Thoracic aorta (tissue), 2 donors: ENCODE measurements around the gene FXYD2. TPM values are rescaled to one million over a fixed set of nuclear protein-coding genes. Genes with fewer than 3 reads are reported as not detected.

ENCODE experiments used
- ATAC-seq: fragments of 150-250 bp; one replicate; pipeline ENCODE4 v1.8.0; 2017; ENCODE audit warnings: low read depth; ENCODE audit not compliant: insufficient number of reproducible peaks, low FRiP score
- DNase-seq: peaks from one replicate; pipeline ENCODE4 v3.0.0-alpha.2; 2020; ENCODE audit warnings: low spot score
- H3K27ac ChIP-seq, 2 donors: fragments of 200-600 bp; sonication (generic); 1 replicate in 1 of 2; 2 replicates in 1 of 2; pipeline ENCODE4 v1.5.1; 2016; ENCODE audit warnings: mild to moderate bottlenecking in 2 of 2, moderate library complexity in 2 of 2
- H3K27me3 ChIP-seq: fragments of 200-600 bp; sonication (generic); replicated peaks from 2 replicates; pipeline ENCODE4 v1.6.0; 2016; ENCODE audit warnings: mild to moderate bottlenecking; ENCODE audit not compliant: insufficient read depth
- H3K36me3 ChIP-seq: fragments of 200-600 bp; sonication (generic); one replicate; pipeline ENCODE4 v1.5.1; 2016
- H3K4me1 ChIP-seq, 2 donors: fragments of 200-600 bp; sonication (generic); 1 replicate in 1 of 2; 2 replicates in 1 of 2; pipeline versions ENCODE4 v1.5.1 to v1.6.0; 2016; ENCODE audit warnings: low read depth in 2 of 2, mild to moderate bottlenecking in 1 of 2; ENCODE audit not compliant: control insufficient read depth in 1 of 2
- H3K4me3 ChIP-seq: fragments of 200-600 bp; sonication (generic); 2 replicates; pipeline ENCODE4 v1.5.1; 2016; ENCODE audit warnings: mild to moderate bottlenecking
- H3K9me3 ChIP-seq: fragments of 200-600 bp; sonication (generic); 2 replicates; pipeline ENCODE4 v1.5.1; 2016
- total RNA-seq, 2 donors: library from RNA; depleted of rRNA; stranded (reverse); fragments of >200 nt; gene quantifications; one replicate each; pipeline versions ENCODE4 v1.1.0 to v1.2.3, GENCODE V29; 2016
- TF ChIP-seq, protein P1 (sequence below): fragments of 200-600 bp; sonication (generic); IDR thresholded peaks from one replicate; pipeline ENCODE4 v1.5.1; 2019; ENCODE audit warnings: antibody characterized with exemption

The FXYD2 gene
- total RNA-seq, 2 donors from 2014 or later: not detected

DNA sequence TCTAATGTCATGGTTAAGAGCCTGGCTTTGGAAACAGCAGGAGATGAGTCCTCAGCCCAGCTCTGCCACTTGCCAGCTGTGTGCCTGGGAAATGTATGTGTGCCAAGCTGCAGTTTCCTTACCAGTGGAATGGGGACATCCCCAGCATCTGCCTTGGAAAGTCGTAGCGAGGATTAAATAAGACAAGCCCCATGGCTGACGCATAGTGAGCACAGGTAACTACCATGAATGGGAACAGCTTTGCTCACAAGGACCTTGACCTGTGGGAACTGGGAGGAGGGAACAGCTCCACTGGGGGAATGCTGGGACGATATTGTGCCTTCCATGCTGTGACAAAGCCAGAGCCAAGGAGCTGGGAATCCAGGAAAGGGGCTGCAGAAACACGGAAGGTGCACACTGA lies 24.9 kb downstream of the FXYD2 start:
- Histone ChIP-seq H3K4me3 (no peak overlapping the region), H3K9me3 (no peaks in the 10 kb centered on the region), H3K4me1 (peaks cover 8 to 14% of the 10 kb centered on the region in 2 donors), H3K27me3 (no peaks in the 10 kb centered on the region), H3K27ac (no peak overlapping the region), H3K36me3 (no peaks in the 10 kb centered on the region)
- TF ChIP-seq, protein P1, sequence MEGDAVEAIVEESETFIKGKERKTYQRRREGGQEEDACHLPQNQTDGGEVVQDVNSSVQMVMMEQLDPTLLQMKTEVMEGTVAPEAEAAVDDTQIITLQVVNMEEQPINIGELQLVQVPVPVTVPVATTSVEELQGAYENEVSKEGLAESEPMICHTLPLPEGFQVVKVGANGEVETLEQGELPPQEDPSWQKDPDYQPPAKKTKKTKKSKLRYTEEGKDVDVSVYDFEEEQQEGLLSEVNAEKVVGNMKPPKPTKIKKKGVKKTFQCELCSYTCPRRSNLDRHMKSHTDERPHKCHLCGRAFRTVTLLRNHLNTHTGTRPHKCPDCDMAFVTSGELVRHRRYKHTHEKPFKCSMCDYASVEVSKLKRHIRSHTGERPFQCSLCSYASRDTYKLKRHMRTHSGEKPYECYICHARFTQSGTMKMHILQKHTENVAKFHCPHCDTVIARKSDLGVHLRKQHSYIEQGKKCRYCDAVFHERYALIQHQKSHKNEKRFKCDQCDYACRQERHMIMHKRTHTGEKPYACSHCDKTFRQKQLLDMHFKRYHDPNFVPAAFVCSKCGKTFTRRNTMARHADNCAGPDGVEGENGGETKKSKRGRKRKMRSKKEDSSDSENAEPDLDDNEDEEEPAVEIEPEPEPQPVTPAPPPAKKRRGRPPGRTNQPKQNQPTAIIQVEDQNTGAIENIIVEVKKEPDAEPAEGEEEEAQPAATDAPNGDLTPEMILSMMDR: no peak
- DNase-seq (no peak), ATAC-seq (no peak)

DNA sequence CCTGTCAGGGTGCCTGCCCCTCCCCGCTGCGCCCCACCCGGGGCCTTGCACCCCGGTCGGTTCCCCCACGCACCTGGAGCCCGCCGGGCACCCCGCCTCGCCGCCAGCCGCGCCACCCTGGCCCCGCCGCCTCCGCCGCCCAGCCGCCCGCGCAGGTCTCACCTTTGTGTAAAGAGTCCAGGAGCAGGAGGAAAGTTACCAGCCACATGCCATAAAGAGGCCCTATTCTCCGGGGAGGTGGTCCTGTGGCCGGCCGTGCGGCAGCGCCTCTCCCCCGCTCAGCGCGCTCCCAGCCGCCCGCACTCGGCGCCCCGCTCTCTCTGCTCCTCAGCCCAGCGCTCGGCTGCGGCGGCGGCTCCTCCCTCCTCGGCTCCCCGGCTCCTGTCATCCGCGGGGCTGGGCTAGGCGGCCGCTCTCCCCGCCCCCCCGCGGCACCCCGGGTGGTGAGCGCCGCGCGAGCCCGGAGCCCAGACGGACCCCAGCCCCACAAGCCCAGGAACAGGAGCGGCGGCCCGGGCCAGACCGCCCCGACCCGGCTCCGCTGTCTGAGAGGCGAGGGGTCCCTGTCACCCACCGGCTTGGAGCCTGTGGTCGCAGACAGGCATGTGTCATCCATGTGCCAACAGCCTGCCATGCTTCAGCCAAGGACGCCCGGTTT lies 27.5 kb downstream of the FXYD2 start, which contains the start of gene DSCAML1:
TSS of gene DSCAML1 (minus strand) at position 345 of the 658 bp plus-strand sequence. CDS start at position 208, 137 bp downstream.
- no peak for ATAC-seq
- no peak for DNase-seq
- Histone ChIP-seq H3K9me3 (no peaks in the 10 kb centered on the region), H3K4me1 (peaks cover 8 to 14% of the 10 kb centered on the region in 2 donors), H3K36me3 (no peaks in the 10 kb centered on the region), H3K27ac (no peak within 1 kb of the TSS), H3K27me3 (no peaks in the 10 kb centered on the region), H3K4me3 (peak within 1 kb of the TSS; percentile 39)
- TF ChIP-seq, protein P1: no peak

DNA sequence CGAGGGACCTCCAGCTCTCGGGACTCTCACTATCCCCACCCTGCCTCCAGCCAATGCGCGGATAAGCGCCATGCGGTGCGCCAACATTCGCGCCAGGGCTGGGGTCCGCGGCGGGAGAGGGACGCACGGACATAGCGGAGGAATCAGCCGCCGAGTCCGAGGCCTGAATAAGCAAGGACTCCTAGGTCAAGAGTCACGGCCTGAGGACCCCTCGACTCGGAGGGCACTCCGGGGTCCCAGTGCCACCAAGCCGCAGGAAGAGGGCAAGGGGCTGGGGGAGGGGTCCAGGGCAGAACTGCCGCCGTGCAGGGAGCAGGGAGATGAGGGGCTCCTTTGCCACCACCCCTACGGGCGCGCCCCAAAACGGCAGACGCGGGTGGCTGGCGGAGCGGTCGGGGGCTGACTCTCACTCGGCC lies 28.1 kb downstream of the FXYD2 start:
- H3K4me1 ChIP-seq: peaks cover 8 to 14% of the 10 kb centered on the region in 2 donors
- no peaks in the 10 kb centered on the region for H3K36me3 ChIP-seq
- H3K27me3 ChIP-seq: no peaks in the 10 kb centered on the region
- H3K4me3 ChIP-seq: peak overlapping the region; percentile 39
- TF ChIP-seq, protein P1: no peak
- no peak overlapping the region for H3K27ac ChIP-seq
- no peaks in the 10 kb centered on the region for H3K9me3 ChIP-seq
- no peak for ATAC-seq
- DNase-seq: no peak

DNA sequence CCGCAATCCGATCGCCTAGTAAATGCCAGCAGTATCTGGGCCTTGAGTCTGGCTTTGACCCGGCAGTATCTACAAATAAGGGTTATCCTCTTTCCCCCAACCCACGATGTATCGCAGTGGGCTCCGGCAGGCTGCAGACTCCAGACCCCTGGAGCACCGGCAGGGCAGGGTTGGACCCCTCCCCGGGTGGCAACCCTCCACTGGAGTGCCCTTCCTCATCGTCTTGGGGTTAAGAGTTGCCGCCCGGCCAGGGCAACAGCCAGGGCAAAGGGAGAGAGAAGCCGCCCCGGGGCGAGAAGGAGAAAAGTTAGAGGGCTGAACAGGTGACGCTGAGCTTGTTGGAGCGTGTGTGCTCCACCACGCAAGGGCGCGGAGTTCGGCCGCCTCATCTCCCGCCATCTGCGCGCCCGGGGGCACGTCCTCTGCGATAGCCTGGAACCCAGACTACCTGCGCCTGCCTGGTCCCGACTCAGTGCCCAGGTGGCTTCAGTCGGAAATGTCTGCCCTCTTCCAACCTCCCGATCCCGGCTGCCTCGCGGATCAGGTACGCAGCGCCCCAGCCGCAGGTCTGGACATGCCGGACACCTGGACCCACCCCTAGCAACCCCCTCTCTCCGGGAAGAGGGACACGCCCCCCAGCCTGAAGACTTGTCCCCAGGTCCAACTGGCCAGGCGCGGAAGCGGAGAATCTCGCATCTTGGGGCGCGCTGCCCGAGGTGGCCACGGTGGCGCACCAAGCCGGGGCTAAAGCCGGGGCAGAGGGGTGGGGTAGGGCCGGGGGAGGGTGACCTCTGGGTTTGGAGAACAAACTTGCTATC lies 28.7 kb downstream of the FXYD2 start:
- ATAC-seq: no peak

More for the DNA sequence above, 28.7 kb downstream of the FXYD2 start:
- TF ChIP-seq, protein P1: no peak
- H3K36me3 ChIP-seq: no peaks in the 10 kb centered on the region
- H3K4me1 ChIP-seq: peaks cover 8 to 14% of the 10 kb centered on the region in 2 donors
- H3K4me3 ChIP-seq: peak overlapping the region; percentile 39
- no peak for DNase-seq
- H3K27ac ChIP-seq: no peak overlapping the region
- no peaks in the 10 kb centered on the region for H3K27me3 ChIP-seq
- H3K9me3 ChIP-seq: no peaks in the 10 kb centered on the region
